GM21423 (cell line): ENCODE measurements around the gene LIN9.

Experiments
- ATAC-seq: cut with Tn5 transposase; IDR thresholded peaks from one replicate; pipeline ENCODE4 v1.9.1; 2021; ENCODE audit warnings: mild to moderate bottlenecking, moderate library complexity; ENCODE audit not compliant: unreplicated experiment

LIN9 gene

DNA sequence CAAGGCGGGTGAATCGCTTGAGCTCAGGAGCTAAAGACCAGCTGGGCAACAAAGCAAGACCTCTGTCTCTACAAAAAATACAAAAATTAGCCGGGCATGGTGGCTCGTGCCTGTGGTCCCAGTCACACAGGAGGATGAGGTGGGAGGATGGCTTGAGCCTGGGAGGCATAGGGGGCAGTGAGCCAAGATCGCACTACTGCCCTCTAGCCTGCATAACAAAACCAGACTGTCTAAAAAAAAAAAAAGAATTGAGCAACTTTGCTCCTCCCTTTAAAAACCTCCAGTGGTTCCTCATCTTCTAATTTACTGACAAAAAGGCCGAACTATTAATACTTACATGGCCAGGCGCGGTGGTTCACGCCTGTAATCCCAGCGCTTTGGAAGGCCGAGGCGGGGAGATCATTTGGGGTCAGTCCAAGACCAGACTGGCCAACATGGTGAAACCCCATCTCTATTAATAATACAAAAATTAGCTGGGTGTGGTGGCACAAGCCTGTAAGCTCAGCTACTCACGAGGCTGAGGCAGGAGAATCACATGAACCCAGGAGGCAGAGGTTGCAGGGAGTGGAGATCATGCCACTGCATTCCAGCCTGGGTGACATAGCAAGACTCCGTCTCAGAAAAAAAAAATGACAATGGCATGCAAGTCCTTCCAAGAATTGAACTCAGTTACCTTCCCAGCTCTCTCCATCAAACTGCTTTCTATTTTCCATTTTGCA, 126.8 kb downstream of the LIN9 start:
- ATAC-seq = no peak
